WTC11 (cell line): ENCODE results near the gene MCM7. TPM values are rescaled to one million over a fixed set of nuclear protein-coding genes. Genes with fewer than 3 reads are reported as not detected.

ENCODE experiments used
- ATAC-seq: fragments of 200-7000 bp; cut with Tn5 transposase; 2 replicates; pipeline ENCODE4 v1.10.0; 2021; ENCODE audit warnings: mild to moderate bottlenecking, moderate library complexity
- CTCF ChIA-PET: fragments of 300-600 bp; sonication (Branson Sonifier 250); formaldehyde crosslinking; loops from one replicate; lab custom pipeline; 2021; ENCODE audit warnings: antibody characterized with exemption; lab: Charles Lee
- POLR2A ChIA-PET: fragments of 350-600 bp; sonication (Branson Sonifier 250); formaldehyde crosslinking; loops from one replicate; lab custom pipeline; 2021; ENCODE audit warnings: antibody characterized with exemption; lab: Charles Lee
- DNase-seq: peaks from one replicate; pipeline ENCODE4 v3.0.0; 2021; ENCODE audit warnings: low spot score
- H3K27ac Mint-ChIP-seq: 2 replicates; pipeline ENCODE4 v1.8.0; 2021; ENCODE audit warnings: mixed read lengths
- H3K27me3 Mint-ChIP-seq: 2 replicates; pipeline ENCODE4 v1.8.0; 2021; ENCODE audit warnings: low read depth, mild to moderate bottlenecking, moderate library complexity, mixed read lengths
- H3K36me3 Mint-ChIP-seq: 2 replicates; pipeline ENCODE4 v1.8.0; 2021; ENCODE audit warnings: mixed read lengths
- H3K4me1 Mint-ChIP-seq: 2 replicates; pipeline ENCODE4 v1.8.0; 2022; ENCODE audit warnings: mixed read lengths
- H3K4me3 Mint-ChIP-seq: 2 replicates; pipeline ENCODE4 v1.8.0; 2021; ENCODE audit warnings: mild to moderate bottlenecking, moderate library complexity, mixed read lengths
- H3K9me3 Mint-ChIP-seq: 2 replicates; pipeline ENCODE4 v1.8.0; 2021; ENCODE audit warnings: mixed read lengths
- ATF1 ChIP-seq: sonication (generic); formaldehyde crosslinking; IDR thresholded peaks from 2 replicates; pipeline ENCODE4 v1.8.1; 2023; ENCODE audit warnings: mild to moderate bottlenecking, moderate library complexity, missing genetic modification reagents
- CREB1 ChIP-seq: sonication (generic); formaldehyde crosslinking; IDR thresholded peaks from 2 replicates; pipeline ENCODE4 v1.8.0; 2023; ENCODE audit warnings: mild to moderate bottlenecking, missing genetic modification reagents
- CREM ChIP-seq: sonication (generic); formaldehyde crosslinking; IDR thresholded peaks from 2 replicates; pipeline ENCODE4 v1.8.1; 2022; ENCODE audit warnings: mild to moderate bottlenecking, missing genetic modification reagents, moderate library complexity
- ETV6 ChIP-seq: sonication (generic); formaldehyde crosslinking; IDR thresholded peaks from 2 replicates; pipeline ENCODE4 v1.8.1; 2022; ENCODE audit warnings: mild to moderate bottlenecking, missing genetic modification reagents
- FOXK1 ChIP-seq: sonication (generic); formaldehyde crosslinking; IDR thresholded peaks from 2 replicates; pipeline ENCODE4 v1.8.0; 2022; ENCODE audit warnings: mild to moderate bottlenecking, moderate library complexity, missing genetic modification reagents
- FOXP4 ChIP-seq: sonication (generic); formaldehyde crosslinking; IDR thresholded peaks from 2 replicates; pipeline ENCODE4 v1.8.0; 2022; ENCODE audit warnings: mild to moderate bottlenecking, missing genetic modification reagents
- GABPB1 ChIP-seq: sonication (generic); formaldehyde crosslinking; IDR thresholded peaks from 2 replicates; pipeline ENCODE4 v1.8.1; 2023; ENCODE audit warnings: mild to moderate bottlenecking, missing genetic modification reagents
- GTF2I ChIP-seq: fragments of 250-450 bp; sonication (Bioruptor Pico); conservative IDR thresholded peaks from 2 replicates; pipeline ENCODE4 v1.4.0; 2021; ENCODE audit warnings: mild to moderate bottlenecking
- HMGXB4 ChIP-seq: sonication (generic); formaldehyde crosslinking; IDR thresholded peaks from 2 replicates; pipeline ENCODE4 v1.8.1; 2023; ENCODE audit warnings: mild to moderate bottlenecking, moderate library complexity, missing genetic modification reagents
- JAZF1 ChIP-seq: fragments of 250-450 bp; sonication (Bioruptor Pico); IDR thresholded peaks from 2 replicates; pipeline ENCODE4 v1.9.0; 2021; ENCODE audit warnings: moderate library complexity, mild to moderate bottlenecking, inconsistent platforms
- MAX ChIP-seq: sonication (generic); formaldehyde crosslinking; IDR thresholded peaks from 2 replicates; pipeline ENCODE4 v1.8.0; 2022; ENCODE audit warnings: mild to moderate bottlenecking, missing genetic modification reagents
- NFE2L1 ChIP-seq: sonication (generic); formaldehyde crosslinking; IDR thresholded peaks from 2 replicates; pipeline ENCODE4 v1.8.1; 2023; ENCODE audit warnings: missing genetic modification reagents
- NR2C2 ChIP-seq: sonication (generic); formaldehyde crosslinking; IDR thresholded peaks from 2 replicates; pipeline ENCODE4 v1.8.0; 2022; ENCODE audit warnings: mild to moderate bottlenecking, missing genetic modification reagents
- SP1 ChIP-seq: sonication (generic); formaldehyde crosslinking; conservative IDR thresholded peaks from 2 replicates; pipeline ENCODE4 v1.8.1; 2022; ENCODE audit warnings: missing genetic modification reagents
- TEAD1 ChIP-seq: sonication (generic); formaldehyde crosslinking; IDR thresholded peaks from 2 replicates; pipeline ENCODE4 v1.8.0; 2022; ENCODE audit warnings: mild to moderate bottlenecking, missing genetic modification reagents
- TEAD4 ChIP-seq: sonication (generic); formaldehyde crosslinking; IDR thresholded peaks from 2 replicates; pipeline ENCODE4 v1.8.0; 2022; ENCODE audit warnings: mild to moderate bottlenecking, missing genetic modification reagents
- USF1 ChIP-seq: sonication (generic); formaldehyde crosslinking; IDR thresholded peaks from 2 replicates; pipeline ENCODE4 v1.8.0; 2022; ENCODE audit warnings: mild to moderate bottlenecking, missing genetic modification reagents
- ZNF317 ChIP-seq: sonication (generic); formaldehyde crosslinking; IDR thresholded peaks from 2 replicates; pipeline ENCODE4 v1.8.1; 2023; ENCODE audit warnings: low read depth, mild to moderate bottlenecking, moderate library complexity, missing genetic modification reagents, borderline replicate concordance
- total RNA-seq: library from RNA; stranded (reverse); gene quantifications from 3 replicates; pipeline ENCODE4 v1.2.3, GENCODE V29; 2021
- TF ChIP-seq, protein P1 (sequence below): fragments of 250-450 bp; sonication (Bioruptor Pico); IDR thresholded peaks from 2 replicates; pipeline ENCODE4 v1.9.0; 2021; ENCODE audit warnings: moderate library complexity, mild to moderate bottlenecking, inconsistent platforms, borderline replicate concordance
- TF ChIP-seq, protein P2 (sequence below): fragments of 250-450 bp; sonication (Bioruptor Pico); IDR thresholded peaks from 2 replicates; pipeline ENCODE4 v1.8.0; 2021; ENCODE audit warnings: mild to moderate bottlenecking
- TF ChIP-seq, protein P3 (sequence below): sonication (generic); formaldehyde crosslinking; IDR thresholded peaks from 2 replicates; pipeline ENCODE4 v1.8.1; 2023; ENCODE audit warnings: mild to moderate bottlenecking, missing genetic modification reagents

The MCM7 gene
- total RNA-seq, 1 experiment from 2014 or later, result 351 TPM

DNA sequence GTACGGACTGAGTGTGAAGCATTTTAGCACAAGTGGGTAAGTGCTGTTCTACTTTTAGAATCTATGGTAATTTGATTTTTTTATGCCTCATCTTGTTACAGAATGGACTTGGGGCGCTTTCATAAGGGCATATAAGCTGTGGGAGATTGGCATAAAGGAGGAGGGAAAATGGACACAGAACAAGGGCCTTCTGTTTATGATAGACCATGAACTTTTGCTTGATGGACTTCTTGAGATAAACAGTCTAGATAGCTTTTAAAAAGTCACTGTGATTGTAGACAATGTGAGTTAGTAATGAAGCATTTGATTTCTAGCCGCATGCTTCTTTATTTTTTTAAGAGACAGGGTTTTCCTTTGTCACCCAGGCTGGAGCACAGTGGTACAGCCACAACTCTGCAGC is 49.6 kb downstream of the MCM7 start:
- no peak for ATAC-seq
- peak overlapping the region; percentile 60; the same call in 1 of the 2 replicates for H3K27ac Mint-ChIP-seq
- POLR2A ChIA-PET, result no interaction called here

DNA sequence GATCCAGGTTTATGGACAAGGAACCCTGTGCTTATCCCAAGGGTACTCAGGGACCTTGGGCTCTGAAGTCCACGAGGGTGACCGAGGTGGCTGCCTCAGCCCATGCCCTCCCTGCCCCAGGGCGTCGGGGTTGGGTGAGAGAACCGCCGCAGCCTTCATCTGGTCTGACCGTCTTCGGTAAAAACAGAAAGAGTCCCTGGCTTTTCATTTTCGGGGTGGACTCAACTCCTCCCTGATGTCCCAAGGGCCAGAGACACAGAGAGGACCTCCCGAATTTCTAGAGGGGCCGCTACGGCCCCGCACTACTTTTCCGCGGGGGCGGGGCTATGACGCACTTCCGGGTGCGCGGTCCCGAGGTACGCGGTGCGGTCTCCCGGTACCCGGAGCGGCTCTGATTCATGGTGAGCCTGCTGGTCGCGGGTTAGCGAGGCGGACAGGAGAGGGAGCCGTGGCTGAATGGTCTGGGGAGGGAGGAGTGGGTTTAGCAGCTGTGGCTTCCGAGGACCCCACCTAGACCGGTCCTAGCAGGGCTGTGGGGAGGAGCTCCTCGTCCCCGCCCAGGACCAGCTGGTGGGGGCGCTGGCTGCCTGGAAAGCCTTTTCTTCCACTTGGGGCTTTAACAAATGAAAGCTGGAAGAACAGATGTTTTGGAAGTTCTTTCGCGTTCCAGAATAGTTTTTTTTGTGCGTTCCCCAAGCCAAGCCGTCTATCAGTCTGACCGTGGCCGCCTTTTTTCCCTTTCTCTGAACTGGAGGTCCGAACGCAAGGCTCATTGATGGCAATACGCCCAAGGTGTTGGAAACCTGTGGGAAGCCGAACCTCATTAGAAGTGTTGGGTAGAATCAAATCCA is 51.5 kb downstream of the MCM7 start, which contains the start of gene ZSCAN21:
ZSCAN21 (plus strand) TSS at position 334 of the 851 bp plus-strand sequence. CDS start 7,233 bp downstream, outside the sequence.
- peaks cover 13% of the 10 kb centered on the region for H3K4me1 Mint-ChIP-seq
- peak; percentile 91 for ATAC-seq
- H3K36me3 Mint-ChIP-seq, result peaks cover 6% of the 10 kb centered on the region; the same call in 1 of the 2 replicates
- no peaks in the 10 kb centered on the region for H3K9me3 Mint-ChIP-seq
- CTCF ChIA-PET, result interaction anchor here (0.6 to 1.8 kb wide), 6 partner anchors 17 to 133 kb away, joined by 3 to 5 read pairs (median 4); partner anchors contain the start of genes AP4M1 and MCM7
- peak within 1 kb of the TSS; percentile 96 for H3K27ac Mint-ChIP-seq
- DNase-seq, result peak; percentile 89
- H3K27me3 Mint-ChIP-seq, result no peaks in the 10 kb centered on the region
- H3K4me3 Mint-ChIP-seq, result peak within 1 kb of the TSS; percentile 88
- TF ChIP-seq SP1 (CRISPR knock-in tag) (peak; percentile 93), HMGXB4 (peak; percentile 51; the same call in 1 of the 2 replicates), NR2C2 (CRISPR knock-in tag) (no peak), NFE2L1 (0 out of 2 replicates have a peak, but pooled peaks have one; percentile 19), CREM (CRISPR knock-in tag) (peak; percentile 97), MAX (CRISPR knock-in tag) (peak; percentile 66; the same call in 1 of the 2 replicates), GABPB1 (peak; percentile 82), GTF2I (no peak), FOXP4 (0 out of 2 replicates have a peak, but pooled peaks have one; percentile 22), FOXK1 (CRISPR knock-in tag) (peak; percentile 69; the same call in 1 of the 2 replicates), ATF1 (CRISPR knock-in tag) (no peak), TEAD1 (CRISPR knock-in tag) (peak; percentile 37; the same call in 1 of the 2 replicates), ETV6 (CRISPR knock-in tag) (peak; percentile 47; the same call in 1 of the 2 replicates), USF1 (CRISPR knock-in tag) (peak; percentile 51; the same call in 1 of the 2 replicates)
- TF ChIP-seq, protein P1, sequence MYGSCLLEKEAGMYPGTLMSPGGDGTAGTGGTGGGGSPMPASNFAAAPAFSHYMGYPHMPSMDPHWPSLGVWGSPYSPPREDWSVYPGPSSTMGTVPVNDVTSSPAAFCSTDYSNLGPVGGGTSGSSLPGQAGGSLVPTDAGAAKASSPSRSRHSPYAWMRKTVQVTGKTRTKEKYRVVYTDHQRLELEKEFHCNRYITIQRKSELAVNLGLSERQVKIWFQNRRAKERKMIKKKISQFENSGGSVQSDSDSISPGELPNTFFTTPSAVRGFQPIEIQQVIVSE, result no peak
- TF ChIP-seq, all 79 proteins: peak for 11
- POLR2A ChIA-PET, result interaction anchor here (0.6 to 1.0 kb wide), 4 partner anchors 9 to 52 kb away, joined by 3 read pairs; partner anchors contain the start of genes MCM7 and ZKSCAN1

More for the DNA sequence above, 49.6 kb downstream of the MCM7 start:
- CTCF ChIA-PET, result interaction anchor here (1.5 to 2.9 kb wide), 3 partner anchors 31 to 138 kb away, joined by 3 to 19 read pairs (median 8); no protein-coding TSS in a partner anchor
- Mint-ChIP-seq H3K27me3 (no peaks in the 10 kb centered on the region), H3K4me1 (peaks cover 13% of the 10 kb centered on the region), H3K36me3 (peaks cover 7% of the 10 kb centered on the region; the same call in 1 of the 2 replicates), H3K4me3 (peak overlapping the region; percentile 48), H3K9me3 (no peaks in the 10 kb centered on the region)
- TF ChIP-seq JAZF1 (CRISPR knock-in tag), result no peak
- no peak for TF ChIP-seq CREB1 (CRISPR knock-in tag)
- no peak for TF ChIP-seq ZNF317 (CRISPR knock-in tag)
- no peak for TF ChIP-seq TEAD4 (CRISPR knock-in tag)
- TF ChIP-seq, protein P2, sequence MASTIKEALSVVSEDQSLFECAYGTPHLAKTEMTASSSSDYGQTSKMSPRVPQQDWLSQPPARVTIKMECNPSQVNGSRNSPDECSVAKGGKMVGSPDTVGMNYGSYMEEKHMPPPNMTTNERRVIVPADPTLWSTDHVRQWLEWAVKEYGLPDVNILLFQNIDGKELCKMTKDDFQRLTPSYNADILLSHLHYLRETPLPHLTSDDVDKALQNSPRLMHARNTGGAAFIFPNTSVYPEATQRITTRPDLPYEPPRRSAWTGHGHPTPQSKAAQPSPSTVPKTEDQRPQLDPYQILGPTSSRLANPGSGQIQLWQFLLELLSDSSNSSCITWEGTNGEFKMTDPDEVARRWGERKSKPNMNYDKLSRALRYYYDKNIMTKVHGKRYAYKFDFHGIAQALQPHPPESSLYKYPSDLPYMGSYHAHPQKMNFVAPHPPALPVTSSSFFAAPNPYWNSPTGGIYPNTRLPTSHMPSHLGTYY (CRISPR knock-in tag), result no peak
- TF ChIP-seq, protein P3, sequence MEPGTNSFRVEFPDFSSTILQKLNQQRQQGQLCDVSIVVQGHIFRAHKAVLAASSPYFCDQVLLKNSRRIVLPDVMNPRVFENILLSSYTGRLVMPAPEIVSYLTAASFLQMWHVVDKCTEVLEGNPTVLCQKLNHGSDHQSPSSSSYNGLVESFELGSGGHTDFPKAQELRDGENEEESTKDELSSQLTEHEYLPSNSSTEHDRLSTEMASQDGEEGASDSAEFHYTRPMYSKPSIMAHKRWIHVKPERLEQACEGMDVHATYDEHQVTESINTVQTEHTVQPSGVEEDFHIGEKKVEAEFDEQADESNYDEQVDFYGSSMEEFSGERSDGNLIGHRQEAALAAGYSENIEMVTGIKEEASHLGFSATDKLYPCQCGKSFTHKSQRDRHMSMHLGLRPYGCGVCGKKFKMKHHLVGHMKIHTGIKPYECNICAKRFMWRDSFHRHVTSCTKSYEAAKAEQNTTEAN, result no peak
- no peak for TF ChIP-seq MAX (CRISPR knock-in tag)
- DNase-seq, result no peak
